ENCODE measurements around the gene TENM4. TPM values are rescaled to one million over a fixed set of nuclear protein-coding genes. Genes with fewer than 3 reads are reported as not detected.

The TENM4 gene
- polyA plus RNA-seq, 1 donor from 2014 or later: 16.8 TPM

- TF ChIP-seq CTCF (IDR thresholded peaks at IDR 0.05; ENCODE audit: poor library complexity, severe bottlenecking) (no peak), EZH2 (IDR thresholded peaks at IDR 0.05; ENCODE audit: borderline replicate concordance, insufficient read depth, low read length, poor library complexity, severe bottlenecking) (no peak), SMC3 (conservative IDR thresholded peaks at IDR 0.05; ENCODE audit: poor library complexity) (no peak), TAF1 (IDR thresholded peaks at IDR 0.05; ENCODE audit: low read depth) (no peak), RAD21 (conservative IDR thresholded peaks at IDR 0.05) (no peak), MXI1 (conservative IDR thresholded peaks at IDR 0.05; ENCODE audit: poor library complexity, severe bottlenecking) (no peak)
- H3K9ac ChIP-seq (ENCODE audit: low read length): no peak overlapping the region
- no peak overlapping the region for H3K4me3 ChIP-seq (ENCODE audit: low read length)
- H4K20me1 ChIP-seq (ENCODE audit: insufficient read depth): no peaks in the 10 kb centered on the region
- no peaks in the 10 kb centered on the region for H3F3A ChIP-seq (ENCODE audit: insufficient read depth, low read length, poor library complexity, severe bottlenecking)
- no peaks in the 10 kb centered on the region for H3K27me3 ChIP-seq (ENCODE audit: insufficient read depth, low read depth, low read length)
- H3K4me2 ChIP-seq (ENCODE audit: low read length): no peak overlapping the region
- peaks cover 5% of the 10 kb centered on the region for H3K36me3 ChIP-seq (ENCODE audit: insufficient read depth, low read length)
- no peaks in the 10 kb centered on the region for H3K79me2 ChIP-seq (replicated peaks; ENCODE audit: insufficient read depth, low read length)
- no peaks in the 10 kb centered on the region for H3K9me2 ChIP-seq (ENCODE audit: insufficient read depth, low read length)
- H3K9me3 ChIP-seq (ENCODE audit: low read length): no peaks in the 10 kb centered on the region
- no peak overlapping the region for H3K27ac ChIP-seq (ENCODE audit: low read length)
- H2AFZ ChIP-seq (ENCODE audit: low read depth, low read length): no peak overlapping the region
Measured at GRCh38 chr11:78804991-78805390, 635.8 kb downstream of the TENM4 start.

- H3K4me2 ChIP-seq (ENCODE audit: low read length): no peak overlapping the region
- H2AFZ ChIP-seq (ENCODE audit: low read depth, low read length): no peak overlapping the region
- no peaks in the 10 kb centered on the region for H3K9me3 ChIP-seq (ENCODE audit: low read length)
- peaks cover 5% of the 10 kb centered on the region for H3K36me3 ChIP-seq (ENCODE audit: insufficient read depth, low read length)
- H3K9ac ChIP-seq (ENCODE audit: low read length): no peak overlapping the region
- no peak overlapping the region for H3K27ac ChIP-seq (ENCODE audit: low read length)
- H4K20me1 ChIP-seq (ENCODE audit: insufficient read depth): no peaks in the 10 kb centered on the region
- no peaks in the 10 kb centered on the region for H3K27me3 ChIP-seq (ENCODE audit: insufficient read depth, low read depth, low read length)
- H3K9me2 ChIP-seq (ENCODE audit: insufficient read depth, low read length): no peaks in the 10 kb centered on the region
- no peaks in the 10 kb centered on the region for H3K79me2 ChIP-seq (replicated peaks; ENCODE audit: insufficient read depth, low read length)
- no peak overlapping the region for H3K4me3 ChIP-seq (ENCODE audit: low read length)
- no peaks in the 10 kb centered on the region for H3F3A ChIP-seq (ENCODE audit: insufficient read depth, low read length, poor library complexity, severe bottlenecking)
- TF ChIP-seq MXI1 (conservative IDR thresholded peaks at IDR 0.05; ENCODE audit: poor library complexity, severe bottlenecking): no peak
- no peak for TF ChIP-seq POLR2AphosphoS5 (IDR thresholded peaks at IDR 0.05)
- no peak for TF ChIP-seq REST (IDR thresholded peaks at IDR 0.05; ENCODE audit: borderline replicate concordance)
- TF ChIP-seq TAF1 (IDR thresholded peaks at IDR 0.05; ENCODE audit: low read depth): no peak
- TF ChIP-seq RAD21 (conservative IDR thresholded peaks at IDR 0.05): no peak
- no peak for TF ChIP-seq SMC3 (conservative IDR thresholded peaks at IDR 0.05; ENCODE audit: poor library complexity)
- no peak for TF ChIP-seq CTCF (IDR thresholded peaks at IDR 0.05; ENCODE audit: poor library complexity, severe bottlenecking)
- TF ChIP-seq EZH2 (IDR thresholded peaks at IDR 0.05; ENCODE audit: borderline replicate concordance, insufficient read depth, low read length, poor library complexity, severe bottlenecking): no peak
- TF ChIP-seq EP300 (conservative IDR thresholded peaks at IDR 0.05; ENCODE audit: poor library complexity, severe bottlenecking): no peak
Measured at GRCh38 chr11:78803995-78804394, 636.8 kb downstream of the TENM4 start.
